CD4-positive, alpha-beta T cell treated with Interleukin-17A for 4 hours (primary cell): Measurements from ENCODE around the gene MPL.

Experiments
- DNase-seq: peaks from one replicate; pipeline ENCODE4 v3.0.0-alpha.2; 2020; ENCODE audit warnings: mixed read lengths

The MPL gene

DNA sequence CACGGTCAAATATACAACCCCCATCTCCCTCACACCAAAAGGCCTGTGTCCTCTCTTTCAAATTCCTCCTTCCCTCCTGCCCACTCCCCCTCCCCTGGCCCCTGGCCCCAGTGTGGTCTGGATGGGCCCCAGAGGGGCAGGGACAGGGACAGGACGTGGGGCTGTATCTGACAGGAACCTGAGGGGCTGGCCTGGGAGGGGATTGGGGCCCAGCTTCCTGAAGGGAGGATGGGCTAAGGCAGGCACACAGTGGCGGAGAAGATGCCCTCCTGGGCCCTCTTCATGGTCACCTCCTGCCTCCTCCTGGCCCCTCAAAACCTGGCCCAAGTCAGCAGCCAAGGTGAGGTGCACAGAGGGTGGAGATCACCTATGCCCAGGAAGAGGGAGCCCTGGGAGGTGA lies at the start of gene MPL:
Gene MPL, plus strand, starts transcription at position 231 of the 400 bp plus-strand sequence. Its CDS starts 31 bp downstream, at position 262.
- DNase-seq: no peak

- no peak for DNase-seq
These were observed 49.4 kb upstream of the MPL start for GRCh38 chr1:43288058-43288784.

GRCh38 chr1:43288785-43289706 lies 48.6 kb upstream of the MPL start:
- no peak for DNase-seq

GRCh38 chr1:43292216-43292615 lies 45.4 kb upstream of the MPL start:
- DNase-seq: no peak

- no peak for DNase-seq
These were observed 44.9 kb upstream of the MPL start for GRCh38 chr1:43292679-43293078.

- no peak for DNase-seq
These were observed 44.4 kb upstream of the MPL start for GRCh38 chr1:43293176-43293575.

DNA sequence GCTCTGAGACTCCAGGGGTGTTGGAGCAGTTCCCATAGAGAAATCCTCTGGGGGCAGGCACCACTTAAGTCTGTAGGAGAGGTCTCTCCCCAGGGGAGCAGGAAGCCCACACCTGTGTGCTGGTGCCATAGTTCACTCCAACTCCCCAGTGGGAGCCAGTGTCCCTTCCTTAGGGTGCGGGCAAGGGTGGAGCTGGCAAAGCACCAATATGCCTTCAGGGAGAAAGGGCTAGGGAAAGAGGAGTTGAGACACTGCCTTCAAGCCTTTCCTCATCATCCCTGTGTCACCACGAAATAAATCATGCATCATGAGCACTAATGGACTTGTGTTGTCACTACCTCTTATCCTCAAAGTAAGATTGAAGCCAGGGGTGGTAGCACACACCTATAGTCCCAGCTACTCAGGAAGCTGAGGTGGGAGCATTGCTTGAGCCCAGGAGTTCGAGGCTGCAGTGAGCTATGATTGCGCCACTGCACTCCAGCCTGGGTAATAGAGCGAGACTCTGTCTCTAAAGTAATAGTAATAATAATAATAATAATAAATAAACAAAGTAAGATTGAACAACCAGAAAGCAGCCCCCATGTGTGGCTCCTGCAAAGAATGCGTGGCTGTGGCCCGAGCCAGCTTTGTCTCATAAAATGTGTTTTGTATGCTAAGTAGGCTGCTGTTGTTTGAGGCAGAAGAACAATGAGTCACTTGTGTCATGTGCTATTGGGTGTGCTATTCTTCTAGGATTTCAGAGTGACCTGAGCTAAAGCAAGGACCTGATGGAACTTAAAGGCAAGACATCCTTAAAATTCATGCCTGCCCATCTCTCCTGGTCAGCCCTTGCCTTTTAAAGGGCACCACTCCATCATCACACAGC lies 43.5 kb upstream of the MPL start:
- no peak for DNase-seq

DNA sequence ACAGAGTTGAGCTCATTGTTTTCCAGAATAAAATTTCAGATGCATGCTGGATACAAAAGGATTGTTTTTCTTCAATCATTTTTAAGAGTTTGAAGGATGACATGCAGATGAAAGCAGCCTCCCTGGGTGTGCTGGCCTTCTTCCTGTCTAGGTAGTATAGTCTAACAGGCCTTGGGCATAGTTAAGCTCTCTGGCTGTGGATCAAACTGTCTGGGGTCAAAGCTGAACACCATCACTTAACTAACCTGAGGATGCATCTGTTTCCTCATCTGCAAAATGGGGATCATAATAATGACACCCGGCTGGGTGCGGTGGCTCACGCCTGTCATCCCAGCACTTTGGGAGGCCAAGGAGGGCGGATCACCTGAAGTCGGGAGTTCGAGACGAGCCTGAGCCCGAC lies 42.9 kb upstream of the MPL start:
- DNase-seq: no peak

- DNase-seq: no peak
These were observed 41.4 kb upstream of the MPL start for GRCh38 chr1:43296207-43296606.

DNA sequence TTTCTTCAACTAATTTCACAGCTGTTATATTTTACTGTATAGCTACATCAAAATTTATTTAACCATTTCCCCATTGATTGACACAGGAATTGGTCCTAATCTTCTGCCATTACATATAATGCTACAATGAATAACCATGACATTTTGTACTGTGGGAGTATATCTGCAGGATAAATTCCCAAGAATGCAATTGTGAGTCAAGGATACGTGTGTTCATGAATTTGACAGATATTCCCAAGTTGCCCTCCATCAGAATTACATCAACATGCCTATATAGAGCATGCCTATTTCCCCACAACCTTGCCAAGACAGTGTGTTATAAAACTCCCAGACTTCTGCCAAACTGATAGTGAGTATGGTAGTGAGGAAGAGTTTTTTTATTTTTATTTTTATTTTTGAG lies 39.6 kb upstream of the MPL start:
- no peak for DNase-seq

DNA sequence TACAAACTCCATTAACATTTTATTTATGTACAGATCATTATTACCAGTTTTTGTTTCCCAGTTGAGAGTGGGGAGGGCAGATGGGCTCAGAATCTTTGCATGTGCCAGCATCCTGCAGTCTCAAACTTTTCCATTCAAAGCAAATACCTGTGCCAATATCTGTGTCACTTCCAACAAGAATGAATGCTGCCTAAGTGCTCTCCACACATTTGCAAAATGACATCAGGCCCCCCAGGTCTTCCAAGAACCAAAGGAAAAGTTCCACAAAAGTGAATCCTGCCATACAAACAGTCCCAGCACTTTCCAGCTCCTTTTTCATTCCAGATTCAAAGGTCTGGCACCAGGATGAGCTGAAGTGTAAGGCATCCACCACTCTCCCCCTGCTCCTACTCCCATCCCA lies 38.5 kb upstream of the MPL start:
- no peak for DNase-seq

DNA sequence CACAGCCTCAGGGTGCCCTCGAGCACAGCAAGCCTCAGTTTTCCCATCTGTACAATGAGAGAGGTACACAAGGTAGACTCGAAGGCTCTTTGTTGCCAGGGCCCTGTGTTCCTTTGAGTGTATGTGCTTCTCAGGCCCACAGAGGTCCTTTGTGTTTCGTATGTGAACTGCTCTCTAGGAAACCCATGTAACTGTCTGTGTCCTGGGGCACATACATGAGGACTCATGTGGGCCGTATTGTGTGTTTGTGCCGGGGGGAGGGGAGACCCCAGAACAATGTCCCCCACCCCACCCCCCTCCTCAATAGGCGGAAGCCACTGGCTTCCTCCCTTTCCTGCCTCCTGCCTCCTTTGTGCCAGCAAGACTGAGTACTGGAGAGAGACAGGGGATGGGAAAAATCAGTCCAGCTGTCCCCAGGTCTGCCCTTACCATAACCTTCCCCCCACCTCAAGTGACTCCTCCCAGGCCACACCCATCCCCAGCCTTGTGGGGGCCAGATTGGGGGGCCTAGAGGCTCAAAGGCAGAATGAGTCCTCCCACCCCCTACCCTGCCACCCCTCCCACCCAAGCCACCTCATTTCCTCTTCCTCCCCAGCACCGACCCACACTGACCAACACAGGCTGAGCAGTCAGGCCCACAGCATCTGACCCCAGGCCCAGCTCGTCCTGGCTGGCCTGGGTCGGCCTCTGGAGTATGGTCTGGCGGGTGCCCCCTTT lies 37.1 kb upstream of the MPL start, which contains the start of gene TIE1:
Gene TIE1, plus strand, starts transcription at position 605 of the 717 bp plus-strand sequence. Its CDS starts 90 bp downstream, at position 695.
- no peak for DNase-seq

- no peak for DNase-seq
These were observed 35.4 kb upstream of the MPL start for GRCh38 chr1:43302201-43302600.

- no peak for DNase-seq
These were observed 34.7 kb upstream of the MPL start for GRCh38 chr1:43302721-43303470.

GRCh38 chr1:43303471-43304313 lies 33.9 kb upstream of the MPL start:
- no peak for DNase-seq

DNA sequence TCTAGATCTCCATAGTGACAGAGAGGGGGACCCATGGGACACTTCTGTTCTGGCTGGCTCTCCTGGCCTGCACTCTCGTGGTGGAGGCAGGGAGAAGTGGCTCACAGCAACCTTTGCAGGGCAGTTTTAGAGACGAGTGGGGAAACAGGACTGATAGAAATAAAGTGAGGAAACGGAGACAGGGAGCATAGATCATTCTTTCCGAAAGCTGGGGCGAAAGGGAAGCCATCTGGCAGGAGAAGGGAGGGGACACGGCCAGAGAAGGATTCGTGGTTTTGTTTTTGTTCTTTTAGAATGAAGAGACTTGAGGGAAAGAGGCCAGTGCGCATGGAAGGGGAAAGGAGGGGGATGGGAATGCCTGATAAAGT lies 33.3 kb upstream of the MPL start:
- DNase-seq: no peak

- DNase-seq: no peak
These were observed 32.8 kb upstream of the MPL start for GRCh38 chr1:43304771-43305300.

DNA sequence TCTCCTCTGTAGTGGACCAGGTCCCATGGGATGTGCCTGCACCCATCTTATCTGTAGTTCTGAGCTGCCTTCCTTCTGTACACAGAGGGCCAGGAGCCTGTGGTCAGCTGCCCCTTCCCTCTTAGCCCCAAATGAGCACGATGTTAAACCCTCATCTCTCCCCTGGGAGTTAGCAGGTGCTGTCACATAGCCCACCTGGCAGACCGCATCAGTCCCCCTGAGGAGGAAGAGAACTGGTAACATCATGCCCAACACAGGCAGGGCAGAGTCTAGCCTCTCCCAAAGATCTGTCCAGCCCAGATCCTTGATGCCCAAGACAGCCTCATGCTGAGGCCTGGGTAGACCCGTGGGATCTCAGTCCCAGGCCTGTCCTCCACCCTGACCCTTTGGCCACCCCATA lies 32.2 kb upstream of the MPL start:
- DNase-seq: no peak

DNA sequence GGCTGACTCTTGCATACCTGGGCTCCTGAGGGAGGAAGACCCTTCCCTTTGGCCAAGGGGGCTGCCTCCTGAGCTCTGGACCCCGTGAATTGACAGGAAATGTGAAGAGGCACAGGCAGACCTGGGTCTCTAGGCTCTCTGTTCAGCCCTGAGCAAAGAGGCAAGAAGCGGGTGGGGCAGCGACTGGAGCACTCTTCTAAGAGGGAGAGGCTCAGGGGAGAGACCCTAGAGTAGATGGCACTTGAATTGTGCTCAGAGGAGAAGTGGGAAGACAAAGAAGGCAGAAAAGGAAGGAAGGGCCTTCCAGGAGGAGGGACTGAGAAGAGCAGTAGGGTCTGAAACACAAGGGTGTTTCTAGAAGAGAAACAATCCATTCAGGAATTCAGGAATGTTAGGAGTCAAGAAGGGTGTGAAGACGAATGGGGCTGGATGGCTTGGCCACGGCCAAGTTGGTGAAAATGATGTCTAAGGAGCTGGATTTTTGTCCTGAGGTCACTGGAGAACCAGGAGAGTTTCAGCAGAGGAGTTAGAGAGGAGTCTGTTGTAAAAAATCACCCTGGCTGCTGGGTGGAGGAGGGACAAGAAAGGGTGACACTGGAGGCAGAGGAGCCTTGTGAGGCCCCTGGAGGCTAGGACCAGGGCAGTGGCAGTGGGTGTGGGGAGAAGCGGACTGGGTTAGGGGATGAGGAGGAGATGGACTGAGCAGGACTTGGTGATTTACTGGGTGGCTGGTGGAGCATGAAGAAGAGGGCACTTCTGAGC lies 31.5 kb upstream of the MPL start:
- no peak for DNase-seq
